ENCODE data around the gene CFAP206. TPM values are rescaled to one million over a fixed set of nuclear protein-coding genes. Genes with fewer than 3 reads are reported as not detected.

CFAP206 gene
- polyA plus RNA-seq, 4 donors = 0.03 to 0.06 TPM; not detected in 2

- Histone ChIP-seq H3K27me3 (ENCODE audit: control insufficient read depth in 3 of 3, insufficient read depth in 3 of 3, low read length in 3 of 3) (no peaks in the 10 kb centered on the region), H3K36me3 (ENCODE audit: control insufficient read depth in 3 of 3, insufficient read depth in 2 of 3, low read depth in 1 of 3, low read length in 3 of 3) (peaks cover 0 to 11% (median 10%) of the 10 kb centered on the region in 3 donors), H3K9me3 (ENCODE audit: control insufficient read depth in 2 of 2, insufficient read depth in 1 of 2, low read depth in 1 of 2, low read length in 1 of 2) (no peaks in the 10 kb centered on the region), H3K4me1 (ENCODE audit: control insufficient read depth in 3 of 3, insufficient read depth in 2 of 3, low read depth in 1 of 3, low read length in 2 of 3) (no peaks in the 10 kb centered on the region), H3K27ac (ENCODE audit: low read depth in 1 of 3, low read length in 2 of 3) (no peak overlapping the region), H3K4me3 (ENCODE audit: low read depth in 1 of 3, low read length in 3 of 3) (no peak overlapping the region)
- FAIRE-seq (no peak), DNase-seq (no peak)
- WGBS, 3 donors = 75 to 100% (median 94%) methylated on average over 1 of the region's 1 CpG
Observed at GRCh38 chr6:87504441-87504840, 96.7 kb downstream of the CFAP206 start.

Other genes with a start within 250 kb of the CFAP206 start
- gene SMIM8, start 85.4 kb upstream of the CFAP206 start, polyA plus RNA-seq = 10 to 100 TPM in 1 of 4 donors, 1 to 10 TPM in 3; 4.1 to 10.6 (median 5.7) TPM
- under 1 TPM in 1 of 4 donors, not detected in 3; 0.03 TPM for gene GJB7, start 78.7 kb upstream of the CFAP206 start, polyA plus RNA-seq
- 1 to 10 TPM in 2 of 4 donors, under 1 TPM in 1, not detected in 1; 0.52 to 2.5 (median 2.4) TPM for gene C6orf163, start 63.2 kb upstream of the CFAP206 start, polyA plus RNA-seq
- gene SLC35A1, start 65.0 kb downstream of the CFAP206 start, polyA plus RNA-seq = 10 to 100 TPM; 15.4 to 40.6 (median 17.7) TPM
- 100 to 1,000 TPM in 1 of 4 donors, 10 to 100 TPM in 3; 23.0 to 102 (median 25.9) TPM for gene RARS2, start 182.0 kb downstream of the CFAP206 start, polyA plus RNA-seq
- gene ORC3, start 182.2 kb downstream of the CFAP206 start, polyA plus RNA-seq = 10 to 100 TPM in 3 of 4 donors, 1 to 10 TPM in 1; 9.5 to 31.6 (median 17.8) TPM